ENCODE results near the gene NRAP.

Gene NRAP

GRCh38 chr10:113604572-113604971 lies 59.3 kb downstream of the NRAP start:
- no peak for DNase-seq (ENCODE audit: low spot score)

GRCh38 chr10:113603057-113603777 lies 60.6 kb downstream of the NRAP start:
- DNase-seq (ENCODE audit: low spot score): no peak

- DNase-seq (ENCODE audit: low spot score): no peak
Measured at GRCh38 chr10:113600569-113600968, 63.3 kb downstream of the NRAP start.

- no peak for DNase-seq (ENCODE audit: low spot score)
Measured at GRCh38 chr10:113594652-113595051, 69.2 kb downstream of the NRAP start.

- no peak for DNase-seq (ENCODE audit: low spot score)
Measured at GRCh38 chr10:113592380-113592779, 71.5 kb downstream of the NRAP start.

- DNase-seq (ENCODE audit: low spot score): no peak
Measured at GRCh38 chr10:113590581-113590980, 73.3 kb downstream of the NRAP start.

GRCh38 chr10:113589201-113589770 lies 74.6 kb downstream of the NRAP start:
- no peak for DNase-seq (ENCODE audit: low spot score)

- no peak for DNase-seq (ENCODE audit: low spot score)
Measured at GRCh38 chr10:113585949-113586348, 77.9 kb downstream of the NRAP start.

GRCh38 chr10:113583571-113583970 lies 80.3 kb downstream of the NRAP start:
- DNase-seq (ENCODE audit: low spot score): no peak

GRCh38 chr10:113581092-113581491 lies 82.7 kb downstream of the NRAP start:
- DNase-seq (ENCODE audit: low spot score): no peak

GRCh38 chr10:113578773-113579172 lies 85.1 kb downstream of the NRAP start:
- no peak for DNase-seq (ENCODE audit: low spot score)

- DNase-seq (ENCODE audit: low spot score): no peak
Measured at GRCh38 chr10:113576852-113577251, 87.0 kb downstream of the NRAP start.

GRCh38 chr10:113573368-113573767 lies 90.5 kb downstream of the NRAP start:
- DNase-seq (ENCODE audit: low spot score): no peak

GRCh38 chr10:113572520-113573290 lies 91.1 kb downstream of the NRAP start:
- DNase-seq (ENCODE audit: low spot score): no peak

GRCh38 chr10:113569576-113569975 lies 94.3 kb downstream of the NRAP start:
- DNase-seq (ENCODE audit: low spot score): no peak

GRCh38 chr10:113566888-113567287 lies 97.0 kb downstream of the NRAP start:
- no peak for DNase-seq (ENCODE audit: low spot score)

- no peak for DNase-seq (ENCODE audit: low spot score)
Measured at GRCh38 chr10:113565364-113565763, 98.5 kb downstream of the NRAP start.

- DNase-seq (ENCODE audit: low spot score): peak; percentile 79
Measured at GRCh38 chr10:113563306-113564088, 100.3 kb downstream of the NRAP start.

GRCh38 chr10:113562704-113563103 lies 101.1 kb downstream of the NRAP start:
- DNase-seq (ENCODE audit: low spot score): no peak

- no peak for DNase-seq (ENCODE audit: low spot score)
Measured at GRCh38 chr10:113562069-113562468, 101.8 kb downstream of the NRAP start.

GRCh38 chr10:113561214-113561613 lies 102.6 kb downstream of the NRAP start:
- no peak for DNase-seq (ENCODE audit: low spot score)

GRCh38 chr10:113560071-113560470 lies 103.8 kb downstream of the NRAP start:
- no peak for DNase-seq (ENCODE audit: low spot score)

All from D341Med (cell line).